Activated T-helper 2 cell treated with anti-CD3 and anti-CD28 coated beads, Interferon-gamma antibody, Interleukin-2, Interleukin-4, amounts not matched to agents 10 μg/mL and 5 μg/mL and 100 μg/mL, durations not matched to agents 14 hours and 24 hours and 36 hours (primary cell): ENCODE results near the gene SCFD2. TPM values are rescaled to one million over a fixed set of nuclear protein-coding genes. Genes with fewer than 3 reads are reported as not detected.
"Not testable (repeated sequence)": the region's sequence is repeated elsewhere in the genome, so short reads cannot be mapped to it uniquely, and the experiment has no call there.

Experiments used
- DNase-seq: peaks from one replicate; pipeline ENCODE4 v3.0.0; 2021; ENCODE audit warnings: low spot score
- H3K27ac Mint-ChIP-seq: one replicate; pipeline ENCODE4 v1.8.0; 2021; ENCODE audit warnings: mixed read lengths
- H3K27me3 Mint-ChIP-seq: one replicate; pipeline ENCODE4 v1.8.0; 2021; ENCODE audit warnings: low read depth, mixed read lengths
- H3K36me3 Mint-ChIP-seq: one replicate; pipeline ENCODE4 v1.8.0; 2021; ENCODE audit warnings: low read depth, mixed read lengths
- H3K4me1 Mint-ChIP-seq: one replicate; pipeline ENCODE4 v1.8.0; 2021; ENCODE audit warnings: low read depth, mixed read lengths
- H3K4me3 Mint-ChIP-seq: one replicate; pipeline ENCODE4 v1.8.0; 2021; ENCODE audit warnings: low read depth, mild to moderate bottlenecking, moderate library complexity, mixed read lengths
- H3K9me3 Mint-ChIP-seq: one replicate; pipeline ENCODE4 v1.8.0; 2021; ENCODE audit warnings: mixed read lengths
- intact Hi-C: fragments of 100-400 bp; cut with micrococcal nuclease; formaldehyde crosslinking; loops from one replicate; pipeline ENCODE4 v1.15.1; 2023
- total RNA-seq: library from RNA; stranded (reverse); gene quantifications from 2 replicates; pipeline ENCODE4 v1.2.3, GENCODE V29; 2022

The SCFD2 gene
- total RNA-seq, 1 donor from 2014 or later: 26.3 TPM

DNA sequence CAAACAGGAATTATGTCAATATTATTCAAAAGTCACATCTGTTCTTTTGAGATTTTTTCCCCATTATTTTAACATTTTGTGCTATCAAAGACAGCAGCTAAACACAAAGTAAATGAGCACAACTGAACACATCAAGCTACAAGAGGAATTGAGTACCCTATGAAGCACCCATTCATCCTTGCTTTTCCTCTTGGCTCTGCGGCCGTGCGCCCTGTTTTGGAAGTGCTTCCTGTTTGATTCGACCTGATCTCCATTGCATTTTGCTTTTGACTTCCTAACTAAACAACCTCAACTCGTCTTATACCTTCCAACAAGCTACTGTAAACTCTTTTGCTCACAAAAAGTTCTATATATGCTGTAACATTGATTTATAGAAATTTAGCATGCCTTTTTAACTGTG is 85.0 kb downstream of the SCFD2 start:
- Mint-ChIP-seq H3K27me3 (no peaks in the 10 kb centered on the region), H3K4me3 (no peak overlapping the region), H3K9me3 (peaks cover 8% of the 10 kb centered on the region), H3K27ac (no peak overlapping the region), H3K4me1 (no peaks in the 10 kb centered on the region), H3K36me3 (peaks cover 9% of the 10 kb centered on the region)
- intact Hi-C loops: no loop called here
- no peak for DNase-seq

DNA sequence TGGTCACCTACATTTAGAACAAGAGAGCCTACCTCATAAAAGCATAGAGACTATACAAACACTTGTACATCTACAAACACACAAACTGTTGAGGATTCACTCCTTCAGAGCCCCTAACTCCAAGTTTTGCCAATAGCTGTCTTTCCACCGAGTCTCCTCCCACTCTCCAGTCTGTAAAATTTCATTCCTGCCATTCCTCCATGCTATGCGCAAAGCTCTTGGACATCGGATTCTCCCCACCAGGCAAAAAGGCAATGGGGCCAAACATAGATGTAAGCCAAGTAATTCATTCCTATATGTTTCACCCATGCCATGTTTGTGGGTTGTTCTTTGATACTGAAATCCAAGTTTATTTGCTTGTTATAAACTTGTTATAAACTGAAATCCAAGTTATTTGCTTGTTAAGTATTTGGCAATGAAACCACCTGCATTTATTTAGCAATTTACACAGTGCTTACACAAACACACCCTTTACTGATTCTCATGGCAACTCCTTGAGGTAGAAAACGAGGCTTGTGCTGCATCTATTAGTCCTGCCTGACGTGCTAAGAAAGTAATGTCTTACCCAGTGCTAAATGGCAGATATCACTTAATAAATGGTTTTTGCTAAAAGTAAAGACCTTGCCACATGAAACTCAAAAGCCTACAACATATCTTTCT is 91.1 kb downstream of the SCFD2 start:
- Mint-ChIP-seq H3K36me3 (peaks cover 15% of the 10 kb centered on the region), H3K27ac (no peak overlapping the region), H3K27me3 (no peaks in the 10 kb centered on the region), H3K4me3 (no peak overlapping the region), H3K4me1 (no peaks in the 10 kb centered on the region), H3K9me3 (peaks cover 3% of the 10 kb centered on the region)
- intact Hi-C loops: no loop called here
- no peak for DNase-seq

DNA sequence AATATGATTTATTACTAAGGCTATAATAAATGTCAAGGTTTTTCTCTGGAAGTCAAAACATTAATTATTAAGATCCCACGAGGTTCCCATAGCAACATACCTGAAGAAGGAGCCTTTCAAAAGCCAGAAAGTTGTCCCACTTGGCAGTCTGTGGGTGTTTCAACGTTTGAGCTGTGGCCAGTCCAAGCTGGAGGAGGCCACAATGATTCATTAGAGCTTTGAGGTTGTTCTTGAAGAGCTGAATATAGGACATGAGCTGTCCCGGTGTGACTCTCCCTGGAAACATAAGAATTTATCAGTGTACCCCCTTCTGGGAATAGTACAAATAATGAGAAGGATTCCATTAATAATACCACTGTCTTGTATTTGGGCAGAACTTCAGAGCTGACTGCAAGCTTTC is 92.1 kb downstream of the SCFD2 start:
- Mint-ChIP-seq H3K36me3 (peaks cover 16% of the 10 kb centered on the region), H3K9me3 (no peaks in the 10 kb centered on the region), H3K4me3 (no peak overlapping the region), H3K4me1 (no peaks in the 10 kb centered on the region), H3K27me3 (no peaks in the 10 kb centered on the region), H3K27ac (no peak overlapping the region)
- no peak for DNase-seq
- intact Hi-C loops: no loop called here

- Mint-ChIP-seq H3K27me3 (no peaks in the 10 kb centered on the region), H3K36me3 (peaks cover 19% of the 10 kb centered on the region), H3K4me1 (no peaks in the 10 kb centered on the region), H3K4me3 (no peak overlapping the region), H3K9me3 (peaks cover 17% of the 10 kb centered on the region), H3K27ac (no peak overlapping the region)
- intact Hi-C loops: no loop called here
- no peak for DNase-seq
These were observed 98.8 kb downstream of the SCFD2 start for GRCh38 chr4:53267026-53267425.

DNA sequence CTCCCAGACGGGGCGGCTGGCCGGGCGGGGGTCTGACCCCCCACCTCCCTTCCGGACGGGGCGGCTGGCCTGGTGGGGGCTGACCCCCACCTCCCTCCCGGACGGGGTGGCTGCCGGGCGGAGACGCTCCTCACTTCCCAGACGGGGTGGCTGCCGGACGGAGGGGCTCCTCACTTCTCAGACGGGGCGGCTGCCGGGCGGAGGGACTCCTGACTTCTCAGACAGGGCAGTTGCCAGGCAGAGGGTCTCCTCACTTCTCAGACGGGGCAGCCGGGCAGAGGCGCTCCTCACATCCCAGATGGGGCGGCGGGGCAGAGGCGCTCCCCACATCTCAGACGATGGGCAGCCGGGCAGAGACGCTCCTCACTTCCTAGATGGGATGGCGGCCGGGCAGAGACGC is 109.9 kb downstream of the SCFD2 start:
- H3K9me3 Mint-ChIP-seq, H3K4me1 Mint-ChIP-seq, H3K36me3 Mint-ChIP-seq, H3K27me3 Mint-ChIP-seq, H3K4me3 Mint-ChIP-seq, intact Hi-C loops, DNase-seq, H3K27ac Mint-ChIP-seq: not testable (repeated sequence)

GRCh38 chr4:53240573-53240972 is 125.3 kb downstream of the SCFD2 start:
- intact Hi-C loops: no loop called here
- H3K4me3 Mint-ChIP-seq: no peak overlapping the region
- no peaks in the 10 kb centered on the region for H3K36me3 Mint-ChIP-seq
- peaks cover 22% of the 10 kb centered on the region for H3K9me3 Mint-ChIP-seq
- no peaks in the 10 kb centered on the region for H3K27me3 Mint-ChIP-seq
- no peaks in the 10 kb centered on the region for H3K4me1 Mint-ChIP-seq
- H3K27ac Mint-ChIP-seq: no peak overlapping the region
- DNase-seq: no peak

DNA sequence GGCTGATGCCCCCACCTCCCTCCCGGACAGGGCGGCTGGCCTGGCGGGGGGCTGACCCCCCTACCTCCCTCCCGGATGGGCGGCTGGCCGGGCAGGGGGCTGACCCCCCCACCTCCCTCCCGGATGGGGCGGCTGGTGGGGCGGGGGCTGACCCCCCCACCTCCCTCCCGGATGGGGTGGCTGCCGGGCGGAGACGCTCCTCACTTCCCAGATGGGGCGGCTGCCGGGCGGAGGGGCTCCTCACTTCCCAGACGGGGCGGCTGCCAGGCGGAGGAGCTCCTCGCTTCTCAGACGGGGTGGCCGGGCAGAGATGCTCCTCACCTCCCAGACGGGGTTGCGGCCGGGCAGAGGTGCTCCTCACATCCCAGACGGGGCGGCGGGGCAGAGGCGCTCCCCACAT is 127.5 kb downstream of the SCFD2 start:
- H3K27ac Mint-ChIP-seq, H3K36me3 Mint-ChIP-seq, H3K4me3 Mint-ChIP-seq, intact Hi-C loops, H3K9me3 Mint-ChIP-seq, H3K4me1 Mint-ChIP-seq, H3K27me3 Mint-ChIP-seq, DNase-seq: not testable (repeated sequence)

DNA sequence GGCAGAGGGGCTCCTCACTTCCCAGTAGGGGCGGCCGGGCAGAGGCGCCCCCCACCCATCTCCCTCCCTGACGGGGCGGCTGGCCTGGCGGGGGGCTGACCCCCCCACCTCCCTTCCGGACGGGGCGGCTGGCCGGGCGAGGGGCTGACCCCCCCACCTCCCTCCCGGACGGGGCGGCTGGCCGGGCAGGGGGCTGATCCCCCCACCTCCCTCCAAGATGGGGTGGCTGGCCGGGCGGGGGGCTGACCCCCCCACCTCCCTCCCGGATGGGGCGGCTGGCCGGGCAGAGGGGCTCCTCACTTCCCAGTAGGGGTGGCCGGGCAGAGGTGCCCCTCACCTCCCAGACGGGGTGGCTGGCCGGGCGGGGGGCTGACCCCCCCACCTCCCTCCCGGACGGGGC is 128.1 kb downstream of the SCFD2 start:
- H3K4me1 Mint-ChIP-seq, H3K36me3 Mint-ChIP-seq, H3K9me3 Mint-ChIP-seq, H3K4me3 Mint-ChIP-seq, H3K27me3 Mint-ChIP-seq, intact Hi-C loops, H3K27ac Mint-ChIP-seq, DNase-seq: not testable (repeated sequence)

DNA sequence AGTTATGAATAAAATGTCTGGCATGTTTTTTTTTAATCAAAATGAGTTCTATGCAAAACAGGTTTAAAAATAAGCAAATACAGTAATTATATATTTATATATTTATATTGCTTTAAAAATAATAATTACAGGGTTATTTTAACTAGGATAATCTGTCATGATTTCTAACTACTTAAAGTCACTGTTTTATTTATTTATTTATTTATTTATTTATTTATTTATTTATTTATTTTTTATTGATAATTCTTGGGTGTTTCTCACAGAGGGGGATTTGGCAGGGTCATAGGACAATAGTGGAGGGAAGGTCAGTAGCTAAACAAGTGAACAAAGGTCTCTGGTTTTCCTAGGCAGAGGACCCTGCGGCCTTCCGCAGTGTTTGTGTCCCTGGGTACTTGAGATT is 129.2 kb downstream of the SCFD2 start:
- H3K36me3 Mint-ChIP-seq, H3K4me1 Mint-ChIP-seq, H3K27me3 Mint-ChIP-seq, H3K9me3 Mint-ChIP-seq, DNase-seq, H3K27ac Mint-ChIP-seq, intact Hi-C loops, H3K4me3 Mint-ChIP-seq: not testable (repeated sequence)

GRCh38 chr4:53235547-53235946 is 130.3 kb downstream of the SCFD2 start:
- no peaks in the 10 kb centered on the region for H3K27me3 Mint-ChIP-seq
- intact Hi-C loops: no loop called here
- no peaks in the 10 kb centered on the region for H3K36me3 Mint-ChIP-seq
- H3K27ac Mint-ChIP-seq: no peak overlapping the region
- H3K4me1 Mint-ChIP-seq: no peaks in the 10 kb centered on the region
- H3K4me3 Mint-ChIP-seq: no peak overlapping the region
- no peaks in the 10 kb centered on the region for H3K9me3 Mint-ChIP-seq
- DNase-seq: no peak

- Mint-ChIP-seq H3K4me1 (no peaks in the 10 kb centered on the region), H3K36me3 (no peaks in the 10 kb centered on the region), H3K4me3 (no peak overlapping the region), H3K27me3 (no peaks in the 10 kb centered on the region), H3K9me3 (no peaks in the 10 kb centered on the region), H3K27ac (no peak overlapping the region)
- intact Hi-C loops: no loop called here
- DNase-seq: no peak
These were observed 131.2 kb downstream of the SCFD2 start for GRCh38 chr4:53234669-53235068.

DNA sequence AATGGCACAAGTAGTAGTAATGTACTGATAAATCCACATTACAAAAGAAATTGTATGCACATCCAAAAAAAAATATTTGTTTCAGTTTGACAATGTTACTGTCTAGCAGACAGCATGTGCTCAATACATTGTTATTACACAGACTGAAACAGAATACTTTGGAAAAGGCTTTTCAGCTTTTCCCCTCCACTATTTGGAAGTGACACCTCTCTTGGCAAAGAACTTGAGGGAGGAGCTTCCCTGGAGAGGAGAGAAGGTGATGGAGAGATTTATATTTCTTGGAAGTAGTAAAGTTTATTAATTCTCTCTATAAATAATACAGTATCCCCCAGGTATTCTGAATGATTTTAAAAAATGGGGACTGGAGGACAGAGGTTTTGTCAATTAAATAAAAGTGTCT is 131.8 kb downstream of the SCFD2 start:
- Mint-ChIP-seq H3K27ac (no peak overlapping the region), H3K4me3 (no peak overlapping the region), H3K36me3 (no peaks in the 10 kb centered on the region), H3K4me1 (no peaks in the 10 kb centered on the region), H3K27me3 (no peaks in the 10 kb centered on the region), H3K9me3 (no peaks in the 10 kb centered on the region)
- intact Hi-C loops: no loop called here
- DNase-seq: no peak

GRCh38 chr4:53233114-53233795 is 132.6 kb downstream of the SCFD2 start:
- intact Hi-C loops: no loop called here
- H3K27me3 Mint-ChIP-seq: no peaks in the 10 kb centered on the region
- H3K36me3 Mint-ChIP-seq: no peaks in the 10 kb centered on the region
- no peak overlapping the region for H3K27ac Mint-ChIP-seq
- no peak overlapping the region for H3K4me3 Mint-ChIP-seq
- DNase-seq: no peak
- no peaks in the 10 kb centered on the region for H3K9me3 Mint-ChIP-seq
- H3K4me1 Mint-ChIP-seq: no peaks in the 10 kb centered on the region
